HCT116 (cell line): Measurements from ENCODE around the gene ROBO1. TPM values are rescaled to one million over a fixed set of nuclear protein-coding genes. Genes with fewer than 3 reads are reported as not detected.

Experiments used
- ATAC-seq: fragments of 200-7000 bp; cut with Tn5 transposase; 2 replicates; pipeline ENCODE4 v1.9.1; 2020; ENCODE audit warnings: mild to moderate bottlenecking, moderate library complexity
- BruUV-seq: library from RNA; stranded (reverse); fragments of 400-500 nt; replicated peaks from 2 replicates; lab custom pipeline; 2021; lab: Mats Ljungman, UMichigan
- CTCF ChIA-PET: fragments of 300-600 bp; sonication (Branson Sonifier 250); formaldehyde crosslinking; loops from one replicate; lab custom pipeline; 2021; ENCODE audit warnings: antibody characterized with exemption; lab: Charles Lee
- POLR2A ChIA-PET: fragments of 300-600, 350-600 bp; sonication (Branson Sonifier 250); formaldehyde crosslinking; loops from one replicate; lab custom pipeline; 2021; ENCODE audit warnings: antibody characterized with exemption; lab: Charles Lee
- RAD21 ChIA-PET, 2 experiments: fragments of 300-600 bp; sonication (Branson Sonifier 250); formaldehyde crosslinking; loops; one replicate each; lab custom pipeline; 2023; ENCODE audit warnings: low total read pairs in 2 of 2; ENCODE audit not compliant: uncharacterized antibody in 2 of 2, unreplicated experiment in 2 of 2, low non-redundant PET in 1 of 2; lab: Charles Lee
- DNase-seq: peaks from one replicate; pipeline ENCODE4 v3.0.0-alpha.2; 2010; ENCODE audit warnings: low read depth, low spot score
- H2AFZ ChIP-seq: fragments of 200-600 bp; shearing (Covaris generic), sonication (generic); 2 replicates; pipeline ENCODE4 v1.6.1; 2017; ENCODE audit warnings: low read depth, mixed run types, mixed read lengths, antibody characterized with exemption, low read length; ENCODE audit not compliant: poor library complexity, severe bottlenecking
- H3K27ac ChIP-seq: 2 replicates; pipeline ENCODE4 v1.5.1; 2012; ENCODE audit warnings: low read depth, low read length
- H3K27me3 ChIP-seq: fragments of 200-600 bp; sonication (generic); 2 replicates; pipeline ENCODE4 v1.6.1; 2016; ENCODE audit warnings: mixed run types, low read length, mixed read lengths; ENCODE audit not compliant: insufficient read depth
- H3K36me3 ChIP-seq, 2 experiments: fragments of 200-500 bp in 1 of 2; fragments of 200-600 bp in 1 of 2; sonication (Bioruptor generic) in 1 of 2; sonication (generic) in 1 of 2; 2 replicates each; pipeline versions ENCODE4 v1.5.1 to v1.6.1; 2014 to 2016; ENCODE audit warnings: low read length in 2 of 2, inconsistent platforms in 1 of 2, mixed read lengths in 1 of 2, mixed run types in 1 of 2; ENCODE audit not compliant: insufficient read depth in 2 of 2, control insufficient read depth in 1 of 2
- H3K4me1 ChIP-seq, 2 experiments: fragments of 200-600 bp in 1 of 2; sonication (generic) in 1 of 2; 2 replicates each; pipeline versions ENCODE4 v1.5.1 to v1.6.1; 2012 to 2017; ENCODE audit warnings: low read length in 2 of 2, inconsistent platforms in 1 of 2, mild to moderate bottlenecking in 1 of 2, mixed read lengths in 1 of 2, mixed run types in 1 of 2, moderate library complexity in 1 of 2; ENCODE audit not compliant: insufficient read depth in 2 of 2, control insufficient read depth in 1 of 2
- H3K4me2 ChIP-seq: fragments of 200-600 bp; sonication (generic); 2 replicates; pipeline ENCODE4 v1.6.1; 2017; ENCODE audit warnings: mixed run types, low read length, mixed read lengths
- H3K4me3 ChIP-seq, 2 experiments: fragments of 200-600 bp in 1 of 2; sonication (generic) in 1 of 2; replicated peaks in 1 of 2; 2 replicates each; pipeline ENCODE4 v1.5.1; 2011 to 2016; ENCODE audit warnings: low read length in 2 of 2, control low read depth in 1 of 2, low read depth in 1 of 2, mild to moderate bottlenecking in 1 of 2, mixed read lengths in 1 of 2, mixed run types in 1 of 2
- H3K79me2 ChIP-seq: fragments of 200-600 bp; sonication (generic); 2 replicates; pipeline ENCODE4 v1.6.1; 2017; ENCODE audit warnings: mild to moderate bottlenecking, mixed run types, low read length, moderate library complexity, mixed read lengths; ENCODE audit not compliant: insufficient read depth
- H3K9ac ChIP-seq: fragments of 200-600 bp; sonication (generic); 2 replicates; pipeline ENCODE4 v1.6.1; 2016; ENCODE audit warnings: low read length, mixed read lengths
- H3K9me2 ChIP-seq: fragments of 200-600 bp; sonication (generic), shearing (Covaris generic); 2 replicates; pipeline ENCODE4 v1.6.1; 2017; ENCODE audit warnings: mixed run types, mild to moderate bottlenecking, moderate library complexity; ENCODE audit not compliant: insufficient read depth
- H3K9me3 ChIP-seq, 2 experiments: fragments of 200-500 bp in 1 of 2; fragments of 200-600 bp in 1 of 2; sonication (Bioruptor generic) in 1 of 2; sonication (generic) in 1 of 2; 2 replicates each; pipeline ENCODE4 v1.6.1; 2014 to 2017; ENCODE audit warnings: low read length in 2 of 2, mixed read lengths in 2 of 2, inconsistent platforms in 1 of 2, low read depth in 1 of 2, mild to moderate bottlenecking in 1 of 2, mixed run types in 1 of 2, moderate library complexity in 1 of 2; ENCODE audit not compliant: control insufficient read depth in 1 of 2, insufficient read depth in 1 of 2
- H4K20me1 ChIP-seq: fragments of 200-600 bp; sonication (generic), shearing (Covaris generic); 2 replicates; pipeline ENCODE4 v1.6.1; 2017; ENCODE audit warnings: mixed run types, mild to moderate bottlenecking, moderate library complexity; ENCODE audit not compliant: insufficient read depth
- CBX3 ChIP-seq: IDR thresholded peaks from 2 replicates; pipeline ENCODE4 v1.6.1; 2012; ENCODE audit warnings: low read depth
- CEBPB ChIP-seq: IDR thresholded peaks from 2 replicates; pipeline ENCODE4 v1.6.1; 2012; ENCODE audit warnings: low read depth
- EGR1 ChIP-seq: IDR thresholded peaks from 2 replicates; pipeline ENCODE4 v1.6.1; 2012; ENCODE audit warnings: low read depth
- ELF1 ChIP-seq: IDR thresholded peaks from 2 replicates; pipeline ENCODE4 v1.6.1; 2012; ENCODE audit warnings: low read depth, borderline replicate concordance
- EZH2 ChIP-seq: fragments of 200-600 bp; sonication (generic); IDR thresholded peaks from 2 replicates; pipeline ENCODE4 v1.6.1; 2017; ENCODE audit warnings: antibody characterized with exemption, mixed run types
- EZH2phosphoT487 ChIP-seq: fragments of 200-600 bp; IDR thresholded peaks from 2 replicates; pipeline ENCODE4 v1.6.1; 2018; ENCODE audit warnings: antibody characterized with exemption, borderline replicate concordance
- FOSL1 ChIP-seq: IDR thresholded peaks from 2 replicates; pipeline ENCODE4 v1.6.1; 2012; ENCODE audit warnings: low read depth
- JUND ChIP-seq: IDR thresholded peaks from 2 replicates; pipeline ENCODE4 v1.6.1; 2012
- RAD21 ChIP-seq: IDR thresholded peaks from 2 replicates; pipeline ENCODE4 v1.6.1; 2012; ENCODE audit warnings: low read depth, mild to moderate bottlenecking
- TCF7L2 ChIP-seq: IDR thresholded peaks from 2 replicates; pipeline ENCODE4 v1.7.0; 2011; ENCODE audit warnings: borderline replicate concordance, inconsistent platforms; ENCODE audit not compliant: insufficient read depth, insufficient read length; ENCODE audit errors: extremely low read depth
- YY1 ChIP-seq: IDR thresholded peaks from 2 replicates; pipeline ENCODE4 v1.6.1; 2011; ENCODE audit warnings: low read length, low read depth, moderate library complexity, mild to moderate bottlenecking; ENCODE audit not compliant: insufficient replicate concordance; ENCODE audit errors: extremely low read depth
- ZFX ChIP-seq: fragments of 450-650 bp; IDR thresholded peaks from 2 replicates; pipeline ENCODE4 v1.6.1; 2017
- ZNF274 ChIP-seq: fragments of 200-500 bp; sonication (Bioruptor generic); IDR thresholded peaks from 2 replicates; pipeline ENCODE4 v1.6.1; 2014; ENCODE audit warnings: mild to moderate bottlenecking, low read depth, low read length, inconsistent platforms
- intact Hi-C: fragments of 100-400 bp; cut with micrococcal nuclease; formaldehyde crosslinking; loops from 2 replicates; pipeline ENCODE4 v1.10.0; 2022
- total RNA-seq: library from RNA; stranded (reverse); gene quantifications from one replicate; pipeline ENCODE4 v1.2.1, GENCODE V29; 2021; ENCODE audit not compliant: unreplicated experiment
- TF ChIP-seq, protein P1 (sequence below): IDR thresholded peaks from 2 replicates; pipeline ENCODE4 v1.6.1; 2011; ENCODE audit warnings: mild to moderate bottlenecking, low read length, moderate library complexity; ENCODE audit not compliant: insufficient replicate concordance; ENCODE audit errors: extremely low read depth
- TF ChIP-seq, protein P2 (sequence below): IDR thresholded peaks from 2 replicates; pipeline ENCODE4 v1.6.1; 2012

ROBO1 gene
- total RNA-seq, 1 experiment from 2014 or later: 0.27 TPM

DNA sequence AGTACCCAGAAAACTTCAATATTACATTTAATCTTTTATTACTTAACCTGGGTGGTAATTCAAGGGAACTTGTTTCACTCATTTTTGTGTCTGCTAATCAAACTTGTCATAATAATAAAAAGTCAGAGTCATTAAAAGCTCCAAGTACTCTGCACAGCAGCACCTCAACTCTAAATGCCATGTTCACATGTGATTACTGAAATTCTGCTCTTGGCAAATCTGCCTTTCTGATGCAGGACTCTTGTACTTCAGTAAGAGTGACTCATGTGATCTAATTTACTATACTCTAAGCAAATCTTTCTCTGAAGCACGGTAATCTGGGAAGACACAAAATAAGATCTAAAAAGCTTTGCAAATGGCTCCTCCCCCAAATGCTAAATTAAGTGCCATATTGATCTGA, 6.4 kb downstream of the ROBO1 start:
- DNase-seq (no peak), ATAC-seq (no peak)
- Histone ChIP-seq H3K27me3 (no peaks in the 10 kb centered on the region), H3K4me1 (no peaks in the 10 kb centered on the region), H4K20me1 (no peaks in the 10 kb centered on the region), H2AFZ (no peak overlapping the region), H3K9me3 (peaks cover 0 to 3% of the 10 kb centered on the region in 2 experiments; a peak in 2 of 4 replicates), H3K4me2 (no peak overlapping the region), H3K4me3 (no peak overlapping the region), H3K36me3 (no peaks in the 10 kb centered on the region), H3K27ac (no peak overlapping the region), H3K79me2 (no peaks in the 10 kb centered on the region), H3K9me2 (no peaks in the 10 kb centered on the region), H3K9ac (no peak overlapping the region)
- ChIA-PET POLR2A (no interaction called here), CTCF (no interaction called here), RAD21 (no interaction called here)
- no peak for TF ChIP-seq CEBPB
- TF ChIP-seq, protein P1, sequence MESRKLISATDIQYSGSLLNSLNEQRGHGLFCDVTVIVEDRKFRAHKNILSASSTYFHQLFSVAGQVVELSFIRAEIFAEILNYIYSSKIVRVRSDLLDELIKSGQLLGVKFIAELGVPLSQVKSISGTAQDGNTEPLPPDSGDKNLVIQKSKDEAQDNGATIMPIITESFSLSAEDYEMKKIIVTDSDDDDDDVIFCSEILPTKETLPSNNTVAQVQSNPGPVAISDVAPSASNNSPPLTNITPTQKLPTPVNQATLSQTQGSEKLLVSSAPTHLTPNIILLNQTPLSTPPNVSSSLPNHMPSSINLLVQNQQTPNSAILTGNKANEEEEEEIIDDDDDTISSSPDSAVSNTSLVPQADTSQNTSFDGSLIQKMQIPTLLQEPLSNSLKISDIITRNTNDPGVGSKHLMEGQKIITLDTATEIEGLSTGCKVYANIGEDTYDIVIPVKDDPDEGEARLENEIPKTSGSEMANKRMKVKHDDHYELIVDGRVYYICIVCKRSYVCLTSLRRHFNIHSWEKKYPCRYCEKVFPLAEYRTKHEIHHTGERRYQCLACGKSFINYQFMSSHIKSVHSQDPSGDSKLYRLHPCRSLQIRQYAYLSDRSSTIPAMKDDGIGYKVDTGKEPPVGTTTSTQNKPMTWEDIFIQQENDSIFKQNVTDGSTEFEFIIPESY: no peak
- TF ChIP-seq ELF1: no peak
- intact Hi-C loops: no loop called here
- BruUV-seq: no TSS peak

DNA sequence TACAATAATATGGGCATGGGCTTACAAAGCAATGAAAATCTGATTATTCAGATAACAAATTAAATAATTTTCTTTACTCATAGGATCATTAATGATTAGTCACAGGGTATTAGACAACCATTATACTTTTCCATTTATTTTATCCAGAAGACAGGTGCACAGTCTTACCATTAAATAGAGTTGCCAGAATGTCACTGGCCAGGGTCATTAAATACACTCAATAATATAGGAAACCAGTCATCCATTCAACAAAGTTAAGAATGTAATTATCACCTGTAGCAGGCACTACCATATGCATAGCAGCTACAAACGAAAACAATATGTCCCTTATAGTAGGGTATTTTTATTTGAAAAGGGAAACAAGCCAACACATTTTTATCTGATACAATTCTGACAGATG, 16.1 kb downstream of the ROBO1 start:
- Histone ChIP-seq H3K4me2 (no peak overlapping the region), H3K27me3 (no peaks in the 10 kb centered on the region), H3K79me2 (no peaks in the 10 kb centered on the region), H2AFZ (no peak overlapping the region), H3K36me3 (no peaks in the 10 kb centered on the region), H3K9me3 (peaks cover 11 to 13% of the 10 kb centered on the region in 2 experiments; a peak in 2 of 4 replicates), H3K9ac (no peak overlapping the region), H3K9me2 (no peaks in the 10 kb centered on the region), H3K4me3 (no peak overlapping the region), H3K27ac (no peak overlapping the region), H4K20me1 (no peaks in the 10 kb centered on the region), H3K4me1 (no peaks in the 10 kb centered on the region)
- CTCF ChIA-PET: no interaction called here
- no peak for DNase-seq
- POLR2A ChIA-PET: no interaction called here
- no TSS peak for BruUV-seq
- intact Hi-C loops: no loop called here
- RAD21 ChIA-PET: no interaction called here
- ATAC-seq: no peak
- no peak for TF ChIP-seq ZNF274
- no peak for TF ChIP-seq JUND
- no peak for TF ChIP-seq TCF7L2
- TF ChIP-seq EZH2: no peak
- TF ChIP-seq, protein P1: no peak
- TF ChIP-seq FOSL1: no peak
- TF ChIP-seq CEBPB: no peak
- no peak for TF ChIP-seq EGR1
- TF ChIP-seq RAD21: no peak
- no peak for TF ChIP-seq ZFX
- no peak for TF ChIP-seq EZH2phosphoT487
- TF ChIP-seq, protein P2, sequence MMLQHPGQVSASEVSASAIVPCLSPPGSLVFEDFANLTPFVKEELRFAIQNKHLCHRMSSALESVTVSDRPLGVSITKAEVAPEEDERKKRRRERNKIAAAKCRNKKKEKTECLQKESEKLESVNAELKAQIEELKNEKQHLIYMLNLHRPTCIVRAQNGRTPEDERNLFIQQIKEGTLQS: no peak
- TF ChIP-seq CBX3: no peak
- no peak for TF ChIP-seq YY1
